K562 (cell line): ENCODE measurements around the gene MTG2. TPM values are rescaled to one million over a fixed set of nuclear protein-coding genes. Genes with fewer than 3 reads are reported as not detected.
A peak's percentile ranks its signal among the peaks of the same experiment; 100 is the strongest.

Experiments used
- BRCA1 ChIP-seq, 2 experiments: fragments of 450-650 bp in 1 of 2; sonication (generic) in 1 of 2; formaldehyde crosslinking in 1 of 2; IDR thresholded peaks; 2 replicates each; pipeline versions ENCODE4 v1.5.0 to v1.6.1; 2017 to 2020; ENCODE audit warnings: mild to moderate bottlenecking in 1 of 2, missing genetic modification reagents in 1 of 2
- E2F3 ChIP-seq: fragments of 250-450 bp; sonication (Bioruptor Pico); IDR thresholded peaks from 2 replicates; pipeline ENCODE4 v1.4.0; 2020; ENCODE audit warnings: mild to moderate bottlenecking
- ERF ChIP-seq: fragments of 450-650 bp; formaldehyde crosslinking; IDR thresholded peaks from 2 replicates; pipeline ENCODE4 v1.4.0; 2020; ENCODE audit warnings: mild to moderate bottlenecking, mixed read lengths
- ETS1 ChIP-seq: conservative IDR thresholded peaks from 2 replicates; pipeline ENCODE4 v1.6.1; 2011; ENCODE audit warnings: low read depth, mild to moderate bottlenecking, low read length; ENCODE audit not compliant: control insufficient read depth
- GATAD2B ChIP-seq: fragments of 450-650 bp; IDR thresholded peaks from 2 replicates; pipeline ENCODE4 v1.6.1; 2017; ENCODE audit warnings: mild to moderate bottlenecking, borderline replicate concordance
- GMEB1 ChIP-seq: fragments of 250-450 bp; sonication (Bioruptor Pico); IDR thresholded peaks from 2 replicates; pipeline ENCODE4 v1.4.0; 2020; ENCODE audit warnings: mild to moderate bottlenecking
- KAT8 ChIP-seq: fragments of 450-650 bp; IDR thresholded peaks from 2 replicates; pipeline ENCODE4 v1.6.1; 2016; ENCODE audit warnings: low read depth, mild to moderate bottlenecking
- KDM5B ChIP-seq: fragments of 200-600 bp; sonication (generic); IDR thresholded peaks from 2 replicates; pipeline ENCODE4 v1.6.1; 2012; ENCODE audit warnings: low read depth, mild to moderate bottlenecking, moderate library complexity, low read length, control low read depth, inconsistent platforms; ENCODE audit not compliant: insufficient replicate concordance
- MAFF ChIP-seq: IDR thresholded peaks from 2 replicates; pipeline ENCODE4 v1.6.1; 2012; ENCODE audit warnings: low read length, improper control_type of control experiment
- PKNOX1 ChIP-seq: fragments of 450-650 bp; IDR thresholded peaks from 2 replicates; pipeline ENCODE4 v1.6.1; 2016
- STAT6 ChIP-seq: sonication (generic); formaldehyde crosslinking; IDR thresholded peaks from 2 replicates; pipeline ENCODE4 v1.8.1; 2023; ENCODE audit warnings: mild to moderate bottlenecking, missing genetic modification reagents
- TRIM25 ChIP-seq: fragments of 450-650 bp; IDR thresholded peaks from 2 replicates; pipeline ENCODE4 v1.7.0; 2016; ENCODE audit warnings: borderline replicate concordance
- USF2 ChIP-seq: sonication (generic); formaldehyde crosslinking; IDR thresholded peaks from 2 replicates; pipeline ENCODE4 v1.5.0; 2020; ENCODE audit warnings: missing genetic modification reagents
- ZC3H11A ChIP-seq: IDR thresholded peaks from 2 replicates; pipeline ENCODE4 v1.6.1; 2012; ENCODE audit warnings: low read depth, low read length, improper control_type of control experiment
- ZNF121 ChIP-seq: sonication (generic); formaldehyde crosslinking; conservative IDR thresholded peaks from 2 replicates; pipeline ENCODE4 v1.8.0; 2022; ENCODE audit warnings: missing genetic modification reagents
- ZNF134 ChIP-seq: fragments of 250-450 bp; sonication (Bioruptor Pico); conservative IDR thresholded peaks from 2 replicates; pipeline ENCODE4 v1.4.0; 2020
- ZNF316 ChIP-seq: fragments of 450-650 bp; IDR thresholded peaks from 2 replicates; pipeline ENCODE4 v1.6.1; 2016
- ZNF445 ChIP-seq: fragments of 250-450 bp; sonication (Bioruptor Pico); IDR thresholded peaks from 2 replicates; pipeline ENCODE4 v1.4.0; 2020; ENCODE audit warnings: low read depth, mild to moderate bottlenecking, moderate library complexity
- polyA plus RNA-seq, 8 experiments: library from polyadenylated mRNA; depleted of rRNA in 4 of 8; stranded (reverse) in 5 of 8; unstranded in 3 of 8; fragments of >200 nt; fragmentation: Nextera tagmentation in 2 of 8; fragmentation: Illumina TruSeq in 1 of 8; extraction: Ambion mirVana in 2 of 8; extraction: Trizol in 1 of 8; gene quantifications; 2 replicates each; pipeline versions ENCODE4 v1.2.1 to v1.2.3, GENCODE V29; 2011 to 2014; ENCODE audit warnings: inconsistent platforms in 1 of 8, missing spikeins in 1 of 8
- total RNA-seq, 7 experiments: library from RNA; depleted of rRNA in 6 of 7; stranded (reverse); fragments of >200 nt in 6 of 7; fragmentation: Illumina TruSeq in 2 of 7; extraction: Trizol in 2 of 7; gene quantifications; 2 replicates each; pipeline versions ENCODE4 v1.2.1 to v1.2.3, GENCODE V29; 2011 to 2021; ENCODE audit warnings: low replicate concordance in 1 of 7

MTG2 gene
- total and polyA plus RNA-seq, 9 of the 15 experiments (the other 6 are each of a cell fraction or from before 2014, with no cell fraction given) = 8.7 to 67.5 (median 44.5) TPM

- no peak for TF ChIP-seq MAFF
- TF ChIP-seq ETS1 = peak; percentile 89
- TF ChIP-seq GATAD2B = no peak; the same call in 1 of the 2 replicates
- no peak for TF ChIP-seq E2F3
- peak; percentile 92 for TF ChIP-seq KDM5B
- no peak for TF ChIP-seq ZNF316
- TF ChIP-seq KAT8 = no peak
- 0 out of 2 replicates have a peak, but pooled peaks have one; percentile 45 for TF ChIP-seq ERF (CRISPR knock-in tag)
- TF ChIP-seq ZNF121 (CRISPR knock-in tag) = no peak
- no peak for TF ChIP-seq ZNF134 (CRISPR knock-in tag)
- no peak for TF ChIP-seq STAT6 (CRISPR knock-in tag)
- TF ChIP-seq PKNOX1 = peak; percentile 48
- TF ChIP-seq ZNF445 (CRISPR knock-in tag) = no peak
- TF ChIP-seq BRCA1 (IDR thresholded peaks at IDR 0.05) = no peak
- TF ChIP-seq BRCA1 (CRISPR knock-in tag; IDR thresholded peaks at IDR 0.05) = no peak
- no peak for TF ChIP-seq USF2 (CRISPR knock-in tag)
- no peak for TF ChIP-seq GMEB1
- no peak for TF ChIP-seq ZC3H11A
- TF ChIP-seq TRIM25 = no peak
Measured at GRCh38 chr20:62182469-62183425, at the start of gene MTG2 (continued).
